Ascending aorta (tissue), 2 donors: ENCODE measurements around the gene GLTP. TPM values are rescaled to one million over a fixed set of nuclear protein-coding genes. Genes with fewer than 3 reads are reported as not detected.

ENCODE experiments used
- DNase-seq, 2 donors: peaks; one replicate each; pipeline ENCODE4 v3.0.0-alpha.2; 2019; ENCODE audit warnings: low spot score in 2 of 2
- H3K27ac ChIP-seq, 2 donors: fragments of 200-600 bp; sonication (generic); one replicate each; pipeline ENCODE4 v1.5.1; 2016 to 2017; ENCODE audit warnings: mild to moderate bottlenecking in 1 of 2
- H3K27me3 ChIP-seq: fragments of 200-600 bp; sonication (generic); one replicate; pipeline ENCODE4 v1.5.1; 2017
- H3K36me3 ChIP-seq, 2 donors: fragments of 200-600 bp; sonication (generic); one replicate each; pipeline ENCODE4 v1.5.1; 2016
- H3K4me1 ChIP-seq, 2 donors: fragments of 200-600 bp; sonication (generic); one replicate each; pipeline ENCODE4 v1.5.1; 2016 to 2017; ENCODE audit warnings: mild to moderate bottlenecking in 1 of 2
- H3K4me3 ChIP-seq, 2 donors: fragments of 200-600 bp; sonication (generic); one replicate each; pipeline ENCODE4 v1.5.1; 2016 to 2017; ENCODE audit warnings: mild to moderate bottlenecking in 1 of 2
- H3K9me3 ChIP-seq, 2 donors: fragments of 200-600 bp; sonication (generic); one replicate each; pipeline ENCODE4 v1.5.1; 2016
- intact Hi-C: fragments of 100-400 bp; cut with DNase I; formaldehyde crosslinking; loops from one replicate; pipeline ENCODE4 v1.15.1; 2023
- total RNA-seq: library from RNA; depleted of rRNA; stranded (reverse); fragments of >200 nt; gene quantifications from one replicate; pipeline ENCODE4 v1.1.0, GENCODE V29; 2016
- TF ChIP-seq, protein P1 (sequence below), 3 experiments: fragments of 200-600 bp in 2 of 3; fragments of 450-650 bp in 1 of 3; sonication (generic) in 2 of 3; IDR thresholded peaks; one replicate each; pipeline ENCODE4 v1.5.1; 2016 to 2019; ENCODE audit warnings: antibody characterized with exemption in 3 of 3, mild to moderate bottlenecking in 1 of 3, moderate library complexity in 1 of 3

GLTP gene
- total RNA-seq, 1 donor from 2014 or later, result 105 TPM

DNA sequence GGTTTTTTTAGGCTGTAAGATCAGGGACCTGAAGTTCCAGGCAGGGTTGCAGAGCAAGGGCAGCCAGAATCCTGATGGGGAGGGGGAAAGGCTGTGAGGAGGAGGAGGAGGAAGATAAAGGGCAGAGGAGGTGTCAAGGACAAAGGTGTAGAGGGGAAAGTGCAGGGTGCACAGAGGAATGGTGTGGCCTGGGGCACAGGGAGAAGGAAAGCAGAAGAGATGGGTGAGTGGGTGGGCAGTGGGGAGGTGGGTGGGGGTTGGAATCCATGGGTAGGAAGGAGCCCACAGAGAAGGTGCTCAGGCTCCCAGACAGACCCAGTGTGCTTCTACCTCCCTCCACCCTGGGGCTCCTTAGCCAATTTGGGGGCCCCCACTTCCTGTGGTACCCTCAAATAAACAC lies 58.4 kb downstream of the GLTP start:
- no peak for DNase-seq
- no peaks in the 10 kb centered on the region for H3K36me3 ChIP-seq
- no peaks in the 10 kb centered on the region for H3K27me3 ChIP-seq
- no peaks in the 10 kb centered on the region for H3K9me3 ChIP-seq
- intact Hi-C loops, result no loop called here
- H3K4me1 ChIP-seq, result peaks cover 0 to 9% of the 10 kb centered on the region in 2 donors
- no peak overlapping the region for H3K27ac ChIP-seq
- H3K4me3 ChIP-seq, result no peak overlapping the region
- TF ChIP-seq, protein P1, sequence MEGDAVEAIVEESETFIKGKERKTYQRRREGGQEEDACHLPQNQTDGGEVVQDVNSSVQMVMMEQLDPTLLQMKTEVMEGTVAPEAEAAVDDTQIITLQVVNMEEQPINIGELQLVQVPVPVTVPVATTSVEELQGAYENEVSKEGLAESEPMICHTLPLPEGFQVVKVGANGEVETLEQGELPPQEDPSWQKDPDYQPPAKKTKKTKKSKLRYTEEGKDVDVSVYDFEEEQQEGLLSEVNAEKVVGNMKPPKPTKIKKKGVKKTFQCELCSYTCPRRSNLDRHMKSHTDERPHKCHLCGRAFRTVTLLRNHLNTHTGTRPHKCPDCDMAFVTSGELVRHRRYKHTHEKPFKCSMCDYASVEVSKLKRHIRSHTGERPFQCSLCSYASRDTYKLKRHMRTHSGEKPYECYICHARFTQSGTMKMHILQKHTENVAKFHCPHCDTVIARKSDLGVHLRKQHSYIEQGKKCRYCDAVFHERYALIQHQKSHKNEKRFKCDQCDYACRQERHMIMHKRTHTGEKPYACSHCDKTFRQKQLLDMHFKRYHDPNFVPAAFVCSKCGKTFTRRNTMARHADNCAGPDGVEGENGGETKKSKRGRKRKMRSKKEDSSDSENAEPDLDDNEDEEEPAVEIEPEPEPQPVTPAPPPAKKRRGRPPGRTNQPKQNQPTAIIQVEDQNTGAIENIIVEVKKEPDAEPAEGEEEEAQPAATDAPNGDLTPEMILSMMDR (IDR thresholded peaks at IDR 0.05), result no peak

DNA sequence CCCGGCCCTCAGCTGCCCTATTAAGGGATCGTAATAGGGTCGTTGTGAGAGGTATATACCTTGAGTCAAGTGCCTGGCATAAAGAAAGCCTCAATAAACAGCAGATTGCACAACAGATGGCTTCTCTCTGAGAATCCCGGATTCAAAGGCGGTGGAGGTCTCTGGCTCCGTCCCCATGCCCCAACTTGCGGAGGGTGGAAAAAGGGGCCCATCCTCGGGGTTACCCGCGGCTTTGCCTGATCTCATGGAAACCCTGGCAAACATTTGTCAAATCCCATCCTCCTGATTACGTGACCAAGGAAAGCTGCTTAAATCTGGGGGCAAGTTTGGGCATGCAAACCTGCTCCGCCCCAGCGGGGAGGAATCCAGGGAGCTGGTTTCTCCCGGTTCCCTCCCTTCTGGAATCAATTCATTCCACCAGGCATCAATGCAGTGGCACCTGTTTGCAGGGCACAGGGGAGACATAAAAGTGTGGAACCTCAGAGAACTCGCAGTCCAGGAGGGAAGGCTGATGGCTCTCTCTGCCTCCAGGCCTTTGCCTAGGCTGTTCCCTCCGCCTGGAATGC lies 59.4 kb downstream of the GLTP start:
- Histone ChIP-seq H3K27ac (no peak overlapping the region), H3K27me3 (no peaks in the 10 kb centered on the region), H3K4me1 (peaks cover 0 to 9% of the 10 kb centered on the region in 2 donors), H3K36me3 (no peaks in the 10 kb centered on the region), H3K9me3 (no peaks in the 10 kb centered on the region), H3K4me3 (no peak overlapping the region)
- TF ChIP-seq, protein P1 (IDR thresholded peaks at IDR 0.05), result no peak
- intact Hi-C loops, result no loop called here
- DNase-seq, result no peak

DNA sequence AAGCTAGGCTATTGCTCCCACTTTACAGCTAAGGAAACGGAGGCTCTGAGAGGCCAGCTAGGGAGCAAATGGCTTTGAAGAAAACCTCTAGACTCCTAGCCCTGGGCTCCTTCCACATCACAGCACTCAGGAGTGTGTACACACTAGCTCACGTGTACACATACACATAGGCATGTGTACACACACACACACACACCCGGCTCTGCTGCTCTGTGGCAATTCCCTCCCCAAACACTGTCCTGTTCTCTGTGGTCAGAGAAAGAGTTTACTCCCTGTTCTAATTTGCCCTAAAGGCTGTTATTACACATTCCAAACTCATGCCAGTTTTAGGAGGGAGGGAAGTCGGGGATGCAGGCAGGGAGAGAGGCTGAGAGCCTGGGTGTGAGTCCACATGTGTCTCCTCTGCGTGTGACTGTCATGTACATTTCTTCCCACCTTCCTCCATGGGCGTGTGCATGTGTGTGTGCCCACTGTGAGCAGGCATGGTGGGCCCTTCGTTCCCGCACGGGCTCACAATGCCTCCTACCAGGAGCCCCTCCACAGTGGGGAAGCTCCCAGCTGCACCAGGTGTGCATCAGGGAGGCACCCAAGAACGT lies 61.3 kb downstream of the GLTP start:
- Histone ChIP-seq H3K4me1 (peaks cover 0 to 9% of the 10 kb centered on the region in 2 donors), H3K27me3 (no peaks in the 10 kb centered on the region), H3K9me3 (no peaks in the 10 kb centered on the region), H3K4me3 (no peak overlapping the region), H3K36me3 (no peaks in the 10 kb centered on the region), H3K27ac (no peak overlapping the region)
- TF ChIP-seq, protein P1 (IDR thresholded peaks at IDR 0.05), result no peak
- DNase-seq, result no peak
- intact Hi-C loops, result no loop called here

DNA sequence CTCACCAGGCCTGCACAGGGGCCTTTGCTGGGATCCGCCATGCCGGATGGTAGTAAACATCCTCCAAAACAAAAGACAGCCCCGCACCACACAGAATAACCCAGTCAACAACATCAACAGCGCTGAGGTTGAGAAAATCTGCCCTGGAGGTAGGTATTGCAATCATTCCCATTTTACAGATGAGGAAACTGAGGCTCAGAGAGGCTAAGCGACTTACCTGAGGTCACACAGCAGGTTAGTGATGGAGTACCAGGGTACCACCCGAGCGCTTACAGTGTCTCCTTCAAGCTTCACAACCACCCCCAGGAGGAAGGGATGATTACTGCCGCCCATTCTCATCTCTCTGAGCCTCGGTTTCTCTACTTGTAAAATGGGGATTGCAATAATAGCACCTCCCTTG lies 62.1 kb downstream of the GLTP start:
- Histone ChIP-seq H3K4me1 (peaks cover 0 to 9% of the 10 kb centered on the region in 2 donors), H3K36me3 (no peaks in the 10 kb centered on the region), H3K27me3 (no peaks in the 10 kb centered on the region), H3K27ac (no peak overlapping the region), H3K9me3 (no peaks in the 10 kb centered on the region), H3K4me3 (no peak overlapping the region)
- TF ChIP-seq, protein P1 (IDR thresholded peaks at IDR 0.05), result no peak
- intact Hi-C loops, result no loop called here
- DNase-seq, result no peak

DNA sequence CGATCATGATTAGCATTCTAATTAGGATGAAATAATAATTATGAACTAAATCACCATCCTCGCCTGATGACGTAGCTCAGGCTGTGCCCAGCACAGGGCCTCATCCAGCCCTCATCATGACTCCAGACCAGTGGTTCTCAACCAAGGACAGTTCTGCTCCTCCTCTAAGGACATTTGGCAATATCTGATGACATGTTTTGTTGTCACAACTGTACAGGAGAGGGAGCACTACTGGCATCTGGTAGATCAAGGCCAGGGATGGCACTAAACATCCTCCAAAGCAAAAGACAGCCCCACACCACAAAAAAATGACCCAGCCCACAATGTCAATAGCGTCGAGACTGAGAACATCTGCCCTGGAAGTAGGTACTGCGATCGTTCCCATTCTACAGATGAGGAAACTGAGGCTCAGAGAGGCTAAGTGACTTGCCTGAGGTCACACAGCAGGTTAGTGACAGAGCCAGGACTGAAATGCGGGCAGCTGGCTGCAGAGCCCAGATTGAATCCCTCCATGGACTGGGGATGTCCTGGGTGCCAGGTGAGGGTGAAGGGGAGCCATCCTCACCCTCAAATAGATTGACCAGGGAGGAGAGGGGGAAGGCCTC lies 62.6 kb downstream of the GLTP start:
- Histone ChIP-seq H3K36me3 (no peaks in the 10 kb centered on the region), H3K4me1 (peaks cover 0 to 5% of the 10 kb centered on the region in 2 donors), H3K27ac (no peak overlapping the region), H3K4me3 (no peak overlapping the region), H3K9me3 (no peaks in the 10 kb centered on the region), H3K27me3 (no peaks in the 10 kb centered on the region)
- intact Hi-C loops, result no loop called here
- DNase-seq, result no peak
- TF ChIP-seq, protein P1 (IDR thresholded peaks at IDR 0.05), result no peak
